Right ventricle myocardium inferior (tissue), 1 donor: Measurements from ENCODE around the gene PTF1A. TPM values are rescaled to one million over a fixed set of nuclear protein-coding genes. Genes with fewer than 3 reads are reported as not detected.

Source experiments
- ATAC-seq: fragments of 200-7000 bp; cut with Tn5 transposase; one replicate; pipeline ENCODE4 v1.9.1; 2020; ENCODE audit warnings: mild to moderate bottlenecking, moderate library complexity
- DNase-seq: peaks from one replicate; pipeline ENCODE4 v3.0.0; 2021; ENCODE audit errors: missing footprints
- intact Hi-C: fragments of 100-400 bp; cut with DNase I; formaldehyde crosslinking; loops from one replicate; pipeline ENCODE4 v1.11.0; 2022
- total RNA-seq: library from RNA; stranded (reverse); fragmentation: NEBNext Ultra II Directional; extraction: Animal tissue kit (Norgen Biotek cat#: 25700); gene quantifications from one replicate; pipeline ENCODE4 v1.2.1, GENCODE V29; 2021
- donor health status: DM: no; HTN: yes; CAD: no; lungs with severe emphysema.

The PTF1A gene
- total RNA-seq, 1 donor from 2014 or later = not detected

DNA sequence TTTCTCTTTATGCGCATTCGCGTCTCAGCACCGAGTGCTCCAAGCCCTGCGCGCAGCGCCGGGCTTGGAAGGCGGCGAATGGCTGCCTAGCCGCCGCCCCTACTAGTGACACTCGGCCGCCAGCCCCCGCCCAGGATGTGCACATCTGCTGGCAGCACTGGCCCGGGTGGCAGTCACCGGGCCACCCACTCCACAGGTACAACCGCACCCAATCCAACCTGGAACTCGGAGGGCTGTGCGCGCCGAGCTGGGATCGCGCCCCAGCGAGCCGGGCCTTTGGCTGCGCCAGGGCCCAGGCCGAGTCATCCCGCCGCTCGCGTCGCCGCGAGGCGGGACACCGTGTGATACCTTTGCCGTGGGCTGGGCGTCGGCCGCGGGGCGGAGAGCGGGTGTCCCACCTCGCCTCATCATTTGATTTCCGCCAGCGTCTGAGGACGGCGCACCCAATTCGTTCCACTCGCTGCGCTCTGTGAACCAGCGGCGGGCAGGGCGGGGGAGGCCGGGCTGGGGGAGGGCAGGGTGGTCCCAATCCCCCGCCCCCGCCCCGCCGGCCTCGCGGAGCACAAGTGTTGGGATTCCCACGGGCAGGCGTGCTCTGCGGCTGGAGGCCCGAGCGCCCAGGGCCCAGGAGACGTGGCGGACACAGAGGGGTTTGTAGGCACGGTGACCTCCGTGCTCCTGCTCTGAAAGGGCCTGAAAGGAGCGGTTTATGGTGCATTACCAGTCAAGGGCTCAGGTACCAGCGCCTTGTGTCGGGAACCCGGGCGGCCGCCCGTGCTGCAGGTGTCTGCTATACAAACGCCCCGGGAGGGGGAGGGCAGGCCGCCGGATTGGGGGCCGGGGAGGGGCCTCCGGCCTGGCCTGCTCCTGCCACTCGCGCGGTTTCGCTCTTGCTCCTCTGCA lies 17.8 kb upstream of the PTF1A start:
- no peak for ATAC-seq
- DNase-seq = no peak
- intact Hi-C loops = no loop called here

- no peak for DNase-seq
- intact Hi-C loops = no loop called here
- ATAC-seq = no peak
Observed at GRCh38 chr10:23174977-23175512, 17.1 kb upstream of the PTF1A start.

DNA sequence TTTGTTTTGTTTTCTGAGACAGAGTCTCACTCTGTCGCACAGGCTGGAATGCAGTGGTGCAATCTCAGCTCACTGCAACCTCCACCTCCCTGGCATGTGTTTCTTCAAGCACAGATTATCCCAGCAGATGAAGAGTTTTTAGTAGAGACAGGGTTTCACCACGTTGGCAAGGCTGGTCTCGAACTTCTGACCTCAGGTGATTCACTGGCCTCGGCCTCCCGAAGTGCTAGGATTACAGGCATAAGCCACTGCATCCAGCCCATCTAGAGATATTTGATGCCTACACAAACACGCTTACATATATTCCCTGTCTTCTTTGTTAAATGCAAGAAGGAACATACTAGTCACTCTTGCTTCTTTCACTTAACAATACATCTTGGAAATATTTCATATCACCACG lies 5.9 kb upstream of the PTF1A start:
- no peak for DNase-seq
- intact Hi-C loops = no loop called here
- no peak for ATAC-seq

- ATAC-seq (no peak), DNase-seq (no peak)
- intact Hi-C loops = no loop called here
Observed at GRCh38 chr10:23186697-23187096, 5.4 kb upstream of the PTF1A start.

GRCh38 chr10:23187155-23187554 lies 5.0 kb upstream of the PTF1A start:
- DNase-seq (no peak), ATAC-seq (no peak)
- intact Hi-C loops = no loop called here

DNA sequence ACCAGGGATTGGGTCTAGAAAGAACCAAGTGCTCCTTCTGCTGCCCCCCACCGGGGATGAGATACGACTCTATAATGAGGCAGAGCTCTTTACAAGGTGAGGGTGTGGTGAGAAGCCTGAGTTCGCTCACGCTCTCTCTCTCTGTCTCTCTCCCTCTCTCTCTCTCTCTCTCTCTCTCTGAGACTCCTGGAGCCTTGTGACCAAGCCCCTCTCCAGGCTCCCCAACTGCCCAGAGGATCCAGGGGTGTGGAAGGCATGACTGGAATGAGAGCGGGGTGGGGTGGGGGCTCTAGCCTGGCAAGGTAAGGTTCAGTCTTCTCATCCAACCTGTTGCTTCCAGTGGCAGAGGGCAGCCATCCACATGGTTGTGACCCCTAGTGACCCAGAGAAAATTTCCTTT lies 3.1 kb upstream of the PTF1A start:
- ATAC-seq (no peak), DNase-seq (no peak)
- intact Hi-C loops = no loop called here

DNA sequence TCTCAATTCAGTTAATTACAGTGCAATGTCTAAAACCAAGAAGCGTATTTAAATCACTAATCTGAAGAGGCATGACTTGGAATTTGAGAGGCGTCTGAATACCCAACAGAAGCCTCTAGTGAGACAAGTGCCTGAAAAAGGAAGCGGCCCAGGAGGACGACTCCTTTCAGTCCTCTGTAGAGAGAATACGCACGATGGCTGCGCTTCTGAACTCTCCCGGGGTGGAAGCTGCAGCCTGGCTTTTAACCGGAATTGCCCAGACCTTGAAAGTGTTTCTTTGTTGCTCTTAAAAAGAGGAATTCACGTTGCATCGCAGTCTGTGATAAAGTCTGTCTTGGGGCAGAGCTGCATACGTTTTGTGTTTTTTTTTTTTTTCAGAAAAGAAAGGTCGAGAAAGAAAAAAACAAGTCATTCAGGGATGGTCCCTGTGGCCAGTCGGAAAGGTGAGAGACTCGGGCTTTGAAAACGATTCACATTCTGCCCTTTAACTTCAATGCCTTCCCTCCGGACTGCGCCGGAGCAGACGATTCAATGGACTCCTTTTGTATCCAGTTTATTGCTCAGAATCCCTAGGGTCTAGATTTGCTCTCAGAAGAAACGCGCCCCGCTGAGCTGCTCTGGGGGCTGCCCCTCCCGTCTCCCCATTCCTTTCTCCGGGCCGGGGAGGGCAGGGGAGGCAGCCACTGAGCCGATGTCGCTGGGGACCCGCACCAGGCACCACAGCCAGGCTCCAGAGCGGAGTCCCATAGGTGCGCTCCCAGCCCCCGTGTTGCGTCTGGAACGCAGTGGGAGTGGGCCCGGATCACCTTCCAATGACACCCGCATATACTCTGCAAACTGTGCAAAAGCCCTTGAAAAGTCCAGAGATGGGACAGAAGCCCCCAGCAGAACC lies 994 bp upstream of the PTF1A start:
- intact Hi-C loops = no loop called here
- ATAC-seq (no peak), DNase-seq (no peak)

GRCh38 chr10:23192712-23193434 lies 761 bp downstream of the PTF1A start:
- no peak for DNase-seq
- intact Hi-C loops = no loop called here
- no peak for ATAC-seq

DNA sequence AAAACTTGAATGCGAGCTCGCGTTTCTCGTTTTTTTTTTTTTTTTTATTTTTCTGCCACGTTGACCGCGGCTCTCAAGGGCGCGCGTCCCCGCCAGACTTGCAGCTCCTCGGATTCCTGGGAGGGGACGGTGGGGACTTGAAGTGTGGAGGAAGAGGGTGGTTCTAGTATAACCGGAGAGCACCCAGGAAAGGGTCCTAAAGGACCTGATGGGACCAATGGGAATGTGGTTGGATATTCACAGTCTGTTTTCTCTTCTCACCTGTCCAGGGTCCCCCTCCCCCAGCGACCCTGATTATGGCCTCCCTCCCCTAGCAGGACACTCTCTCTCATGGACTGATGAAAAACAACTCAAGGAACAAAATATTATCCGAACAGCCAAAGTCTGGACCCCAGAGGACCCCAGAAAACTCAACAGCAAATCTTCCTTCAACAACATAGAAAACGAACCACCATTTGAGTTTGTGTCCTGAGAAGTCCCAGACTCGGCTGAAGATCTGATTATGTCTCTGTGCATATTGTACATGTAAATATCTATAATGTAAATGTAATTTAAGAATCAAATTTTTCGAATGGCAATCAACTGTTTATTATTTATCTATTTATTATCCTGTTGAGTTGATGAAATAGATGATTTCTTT lies 1.4 kb downstream of the PTF1A start:
- ATAC-seq (no peak), DNase-seq (no peak)
- intact Hi-C loops = no loop called here

- intact Hi-C loops = no loop called here
- no peak for DNase-seq
- no peak for ATAC-seq
Observed at GRCh38 chr10:23194471-23194965, 2.4 kb downstream of the PTF1A start.

DNA sequence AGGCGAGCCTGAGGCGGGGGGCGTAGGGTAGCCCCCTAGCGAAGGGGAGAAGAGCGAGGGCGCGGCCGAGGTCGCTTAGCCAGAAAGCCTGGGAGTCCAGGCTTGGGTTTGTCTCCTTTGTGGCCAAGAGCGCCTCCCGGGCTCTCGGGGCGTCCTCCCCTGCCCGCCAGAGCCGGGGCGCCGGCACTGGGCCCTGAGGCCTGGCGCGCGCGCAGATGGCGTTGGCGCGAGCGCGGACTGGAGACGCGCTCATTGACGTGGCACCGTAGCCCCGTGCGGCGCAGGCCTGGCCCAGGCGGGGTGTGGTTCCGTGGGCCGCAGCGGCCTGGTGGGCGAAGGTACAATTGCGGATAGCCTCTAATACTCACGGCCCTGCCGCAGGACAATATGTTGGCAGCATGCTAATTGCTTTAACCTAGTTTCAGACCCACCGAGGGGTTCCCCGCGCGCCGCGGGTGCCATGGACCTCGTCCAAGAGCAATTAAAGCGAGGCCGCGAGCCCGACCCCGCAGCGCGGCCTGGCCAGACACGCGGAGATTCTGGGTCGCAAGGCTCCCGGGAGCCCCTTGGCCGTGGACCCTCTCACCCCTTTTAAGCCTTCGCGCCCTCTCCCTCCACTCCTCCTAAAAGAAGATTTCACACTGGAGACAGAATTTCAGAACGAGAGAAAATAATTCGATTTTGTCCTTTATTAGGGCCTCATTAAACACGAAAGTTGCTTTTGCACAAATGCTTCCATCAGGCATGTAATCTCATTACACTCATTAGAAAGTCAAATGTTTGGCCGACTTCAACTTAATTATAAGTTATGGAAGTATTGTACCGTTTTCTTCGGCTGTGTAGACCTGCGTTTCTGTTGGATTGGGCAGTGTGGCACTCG lies 3.1 kb downstream of the PTF1A start:
- intact Hi-C loops = no loop called here
- DNase-seq (no peak), ATAC-seq (no peak)

- no peak for ATAC-seq
- intact Hi-C loops = no loop called here
Observed at GRCh38 chr10:23195846-23196600, 3.9 kb downstream of the PTF1A start.

GRCh38 chr10:23196915-23197314 lies 4.8 kb downstream of the PTF1A start:
- intact Hi-C loops = no loop called here
- DNase-seq = no peak
- no peak for ATAC-seq

More at GRCh38 chr10:23195846-23196600, 3.9 kb downstream of the PTF1A start:
- no peak for DNase-seq

DNA sequence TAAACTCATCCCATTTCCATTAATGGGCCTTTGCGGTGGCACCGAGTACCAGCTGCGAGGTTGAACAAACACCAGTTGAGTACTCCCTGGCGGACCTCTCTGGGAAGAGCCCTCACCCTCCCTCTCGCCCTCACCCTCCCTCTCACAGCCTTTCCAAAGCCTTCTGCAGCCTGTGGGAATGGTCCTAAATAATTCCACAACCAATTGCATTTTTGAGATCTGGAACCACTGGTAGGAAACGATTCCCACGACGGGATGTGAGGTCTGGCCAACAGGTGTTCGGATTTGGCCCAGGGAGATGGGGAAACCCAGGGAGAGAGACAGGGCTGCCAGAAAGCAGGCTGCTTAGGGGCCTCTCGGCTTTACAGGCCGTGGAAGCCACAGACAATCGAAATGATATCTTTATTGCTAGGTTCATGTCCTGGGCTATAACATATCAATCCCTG lies 5.3 kb downstream of the PTF1A start:
- intact Hi-C loops = no loop called here
- DNase-seq (no peak), ATAC-seq (no peak)

DNA sequence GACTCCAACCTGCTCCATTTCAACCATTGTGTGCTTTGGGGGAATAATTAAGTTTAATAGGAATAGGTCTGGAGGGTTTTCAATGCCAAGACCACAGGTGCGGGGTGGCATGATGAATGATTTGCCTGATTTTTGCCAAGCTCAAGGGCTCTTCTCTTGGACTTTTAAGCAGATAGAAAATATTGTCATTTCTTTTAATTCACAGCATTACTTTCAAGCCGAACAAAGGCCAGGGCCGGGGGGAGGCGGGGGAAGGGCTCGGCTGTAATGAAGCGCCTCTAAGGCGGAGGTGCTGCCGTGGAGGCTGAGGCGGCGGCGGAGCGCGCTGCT lies 6.5 kb downstream of the PTF1A start:
- ATAC-seq = no peak

GRCh38 chr10:23198940-23199767 lies 7.0 kb downstream of the PTF1A start:
- no peak for DNase-seq
- intact Hi-C loops = no loop called here
- no peak for ATAC-seq

More for the DNA sequence above, 6.5 kb downstream of the PTF1A start:
- DNase-seq = no peak
- intact Hi-C loops = no loop called here
